Right atrium auricular region (tissue), 2 donors: ENCODE data around the gene LYRM1. TPM values are rescaled to one million over a fixed set of nuclear protein-coding genes. Genes with fewer than 3 reads are reported as not detected.
A peak's percentile ranks its signal among the peaks of the same experiment; 100 is the strongest.
"Not testable (repeated sequence)": the region's sequence is repeated elsewhere in the genome, so short reads cannot be mapped to it uniquely, and the experiment has no call there.

ENCODE experiments used
- DNase-seq: peaks from one replicate; pipeline ENCODE4 v3.0.0-alpha.2; 2019; ENCODE audit warnings: low spot score
- H3K27ac ChIP-seq, 2 donors: fragments of 200-600 bp; sonication (generic); 1 replicate in 1 of 2; 2 replicates in 1 of 2; pipeline ENCODE4 v1.5.1; 2016 to 2019
- H3K27me3 ChIP-seq, 2 donors: fragments of 200-600 bp; sonication (generic); one replicate each; pipeline versions ENCODE4 v1.5.1 to v1.6.0; 2017 to 2019
- H3K36me3 ChIP-seq: fragments of 200-600 bp; sonication (generic); one replicate; pipeline ENCODE4 v1.5.1; 2016
- H3K4me1 ChIP-seq, 2 donors: fragments of 200-600 bp; sonication (generic); one replicate each; pipeline versions ENCODE4 v1.5.1 to v1.6.0; 2017 to 2019
- H3K4me3 ChIP-seq, 2 donors: fragments of 200-600 bp; sonication (generic); 1 replicate in 1 of 2; 2 replicates in 1 of 2; pipeline ENCODE4 v1.5.1; 2017 to 2019; ENCODE audit warnings: mild to moderate bottlenecking in 1 of 2, moderate library complexity in 1 of 2
- H3K9me3 ChIP-seq, 2 donors: fragments of 200-600 bp; sonication (generic); one replicate each; pipeline ENCODE4 v1.5.1; 2019
- CTCF ChIP-seq, 2 donors: fragments of 200-600 bp; sonication (generic); IDR thresholded peaks; one replicate each; pipeline ENCODE4 v1.5.1; 2019; ENCODE audit warnings: antibody characterized with exemption in 2 of 2
- total RNA-seq, 2 donors: library from RNA; depleted of rRNA; stranded (reverse); fragments of >200 nt; gene quantifications; one replicate each; pipeline ENCODE4 v1.1.0, GENCODE V29; 2016

LYRM1 gene
- total RNA-seq, 2 donors from 2014 or later, result 54.2 to 58.7 TPM

DNA sequence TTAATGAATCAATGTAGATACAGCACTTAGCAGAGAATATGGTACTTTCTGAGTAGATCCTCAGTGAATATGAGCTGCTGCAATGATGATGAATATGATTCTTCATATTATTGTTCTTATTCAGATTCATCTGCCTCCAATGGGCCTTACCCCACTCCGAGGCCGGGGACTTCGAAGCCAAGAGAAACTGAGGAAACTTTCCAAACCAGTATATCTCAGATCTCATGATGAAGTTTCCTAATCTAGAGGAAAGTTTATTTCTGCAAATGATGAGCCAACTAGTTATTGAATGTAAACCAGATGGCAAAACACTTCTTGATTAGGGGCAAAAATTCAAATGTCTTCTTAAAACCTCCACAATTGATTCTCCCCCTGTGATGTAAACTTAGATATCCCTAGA, 23.3 kb downstream of the LYRM1 start:
- TF ChIP-seq CTCF (IDR thresholded peaks at IDR 0.05), result no peak
- Histone ChIP-seq H3K27ac (no peak overlapping the region), H3K27me3 (no peaks in the 10 kb centered on the region), H3K4me1 (peaks cover 0 to 3% of the 10 kb centered on the region in 2 donors), H3K4me3 (no peak overlapping the region), H3K36me3 (peaks cover 17% of the 10 kb centered on the region), H3K9me3 (no peaks in the 10 kb centered on the region)
- no peak for DNase-seq

- H3K4me3 ChIP-seq, result no peak overlapping the region
- no peaks in the 10 kb centered on the region for H3K27me3 ChIP-seq
- DNase-seq, result no peak
- peaks cover 13% of the 10 kb centered on the region for H3K36me3 ChIP-seq
- H3K4me1 ChIP-seq, result peaks cover 0 to 7% of the 10 kb centered on the region in 2 donors
- H3K27ac ChIP-seq, result no peak overlapping the region
- no peak for TF ChIP-seq CTCF (IDR thresholded peaks at IDR 0.05)
- no peaks in the 10 kb centered on the region for H3K9me3 ChIP-seq
Measured at GRCh38 chr16:20925751-20926150, 25.2 kb downstream of the LYRM1 start.

GRCh38 chr16:20928774-20929411, 28.3 kb downstream of the LYRM1 start:
- H3K4me1 ChIP-seq, result peaks cover 0 to 7% of the 10 kb centered on the region in 2 donors
- no peaks in the 10 kb centered on the region for H3K27me3 ChIP-seq
- H3K4me3 ChIP-seq, result no peak overlapping the region
- no peaks in the 10 kb centered on the region for H3K9me3 ChIP-seq
- H3K27ac ChIP-seq, result peak overlapping the region; percentile 70 to 76
- peaks cover 4% of the 10 kb centered on the region for H3K36me3 ChIP-seq
- no peak for DNase-seq
- TF ChIP-seq CTCF (IDR thresholded peaks at IDR 0.05), result no peak

GRCh38 chr16:20929676-20930364, 29.2 kb downstream of the LYRM1 start:
- not testable (repeated sequence) for DNase-seq, H3K27me3 ChIP-seq, H3K36me3 ChIP-seq, H3K4me3 ChIP-seq, H3K9me3 ChIP-seq, H3K4me1 ChIP-seq
- H3K27ac ChIP-seq, result peak overlapping the region; percentile 70 to 76

DNA sequence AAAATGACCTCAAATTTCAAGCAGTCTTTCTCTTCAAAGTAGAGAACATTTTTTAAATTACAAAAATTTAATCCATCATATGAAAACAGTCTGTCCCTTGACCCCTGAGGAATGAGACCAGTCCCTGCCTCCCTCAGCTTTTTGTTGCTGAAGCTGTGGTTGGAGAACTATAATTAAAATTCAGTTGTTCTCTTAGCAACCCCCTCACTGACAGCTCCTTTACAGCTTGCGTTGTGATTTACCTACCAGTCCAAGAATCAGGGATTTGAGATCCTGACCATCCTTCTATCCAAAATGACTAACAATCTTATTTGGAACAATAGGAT, 29.8 kb downstream of the LYRM1 start:
- H3K36me3 ChIP-seq, result no peaks in the 10 kb centered on the region
- H3K27ac ChIP-seq, result peak overlapping the region; percentile 70 to 76
- no peak for TF ChIP-seq CTCF (IDR thresholded peaks at IDR 0.05)
- no peaks in the 10 kb centered on the region for H3K27me3 ChIP-seq
- no peak for DNase-seq
- no peak overlapping the region for H3K4me3 ChIP-seq
- peaks cover 0 to 7% of the 10 kb centered on the region in 2 donors for H3K4me1 ChIP-seq
- H3K9me3 ChIP-seq, result no peaks in the 10 kb centered on the region

- DNase-seq, result no peak
- H3K4me1 ChIP-seq, result peaks cover 0 to 7% of the 10 kb centered on the region in 2 donors
- TF ChIP-seq CTCF (IDR thresholded peaks at IDR 0.05), result no peak
- no peaks in the 10 kb centered on the region for H3K36me3 ChIP-seq
- no peaks in the 10 kb centered on the region for H3K27me3 ChIP-seq
- H3K9me3 ChIP-seq, result no peaks in the 10 kb centered on the region
- H3K4me3 ChIP-seq, result no peak overlapping the region
- peak overlapping the region; percentile 70 to 76 for H3K27ac ChIP-seq
Measured at GRCh38 chr16:20931066-20931600, 30.6 kb downstream of the LYRM1 start.
